HepG2 (cell line): Measurements from ENCODE around the gene APOD. TPM values are rescaled to one million over a fixed set of nuclear protein-coding genes. Genes with fewer than 3 reads are reported as not detected.
"Not testable (repeated sequence)": the region's sequence is repeated elsewhere in the genome, so short reads cannot be mapped to it uniquely, and the experiment has no call there.

ENCODE experiments used
- ATAC-seq: fragments of 200-7000 bp; cut with Tn5 transposase; 3 replicates; pipeline ENCODE4 v1.9.1; 2020; ENCODE audit warnings: mild to moderate bottlenecking, moderate library complexity
- BruUV-seq: library from RNA; stranded (reverse); fragments of 400-500 nt; replicated peaks from 2 replicates; lab custom pipeline; 2021; lab: Mats Ljungman, UMichigan
- CTCF ChIA-PET: fragments of 300-600 bp; formaldehyde crosslinking; extraction: SDS; loops from one replicate; lab custom pipeline; 2021; ENCODE audit warnings: low total read pairs, inconsistent platforms, low intra/inter-chr PET ratio; lab: Yijun Ruan, JAX
- POLR2A ChIA-PET: fragments of 350-600 bp; sonication (Branson Sonifier 250); formaldehyde crosslinking; loops from one replicate; lab custom pipeline; 2020; ENCODE audit warnings: antibody characterized with exemption, inconsistent platforms; lab: Yijun Ruan, JAX
- DNase-seq: peaks from one replicate; pipeline ENCODE4 v3.0.0-alpha.2; 2015; ENCODE audit warnings: low spot score
- FAIRE-seq: peaks from 3 replicates; lab custom pipeline; 2011; peaks lifted over from hg19 to GRCh38; lab: Jason Lieb, UNC
- H2AFZ ChIP-seq: one replicate; pipeline ENCODE4 v1.6.1; 2011; ENCODE audit warnings: low read length, inconsistent platforms
- H3K27ac ChIP-seq: fragments of 300-600 bp; 3 replicates; pipeline ENCODE4 v1.8.0; 2011; ENCODE audit warnings: mixed run types, mild to moderate bottlenecking, mixed read lengths, low read length, inconsistent platforms; ENCODE audit not compliant: insufficient read depth; ENCODE audit errors: extremely low read length
- H3K27me3 ChIP-seq, 2 experiments: fragments of 200-600 bp in 1 of 2; 2 replicates in 1 of 2; 3 replicates in 1 of 2; pipeline versions ENCODE4 v1.6.0 to v1.8.0; 2011; ENCODE audit warnings: low read length in 2 of 2, mild to moderate bottlenecking in 2 of 2, moderate library complexity in 2 of 2, inconsistent platforms in 1 of 2; ENCODE audit not compliant: insufficient read depth in 2 of 2, control insufficient read depth in 1 of 2
- H3K36me3 ChIP-seq, 2 experiments: fragments of 200-600 bp in 1 of 2; replicated peaks in 1 of 2; 2 replicates in 1 of 2; 3 replicates in 1 of 2; pipeline versions ENCODE4 v1.5.1 to v1.8.0; 2011; ENCODE audit warnings: low read length in 2 of 2, inconsistent platforms in 1 of 2; ENCODE audit not compliant: insufficient read depth in 2 of 2, control insufficient read depth in 1 of 2
- H3K4me1 ChIP-seq: 2 replicates; pipeline ENCODE4 v1.5.1; 2012; ENCODE audit warnings: low read length, inconsistent platforms; ENCODE audit not compliant: insufficient read depth
- H3K4me2 ChIP-seq: 2 replicates; pipeline ENCODE4 v1.6.0; 2011; ENCODE audit warnings: low read depth, low read length, inconsistent platforms
- H3K4me3 ChIP-seq, 3 experiments: fragments of 200-600 bp in 1 of 3; sonication (generic), shearing (Covaris generic) in 1 of 3; replicated peaks in 1 of 3; 2 replicates each; pipeline ENCODE4 v1.5.1; 2011 to 2016; ENCODE audit warnings: low read length in 3 of 3, inconsistent platforms in 2 of 3, low read depth in 2 of 3, mild to moderate bottlenecking in 2 of 3, control low read depth in 1 of 3, mixed read lengths in 1 of 3; ENCODE audit not compliant: insufficient read depth in 1 of 3
- H3K79me2 ChIP-seq: one replicate; pipeline ENCODE4 v1.6.1; 2011; ENCODE audit warnings: low read length, inconsistent platforms; ENCODE audit not compliant: insufficient read depth
- H3K9ac ChIP-seq: 2 replicates; pipeline ENCODE4 v1.6.0; 2011; ENCODE audit warnings: mild to moderate bottlenecking, low read depth, low read length, inconsistent platforms; ENCODE audit not compliant: insufficient read depth
- H3K9me3 ChIP-seq: 2 replicates; pipeline ENCODE4 v1.5.1; 2012; ENCODE audit warnings: mild to moderate bottlenecking, low read length
- H4K20me1 ChIP-seq: 2 replicates; pipeline ENCODE4 v1.6.0; 2011; ENCODE audit warnings: inconsistent platforms, mild to moderate bottlenecking, low read length, moderate library complexity; ENCODE audit not compliant: insufficient read depth
- ZBTB8A ChIP-seq: sonication (generic); formaldehyde crosslinking; IDR thresholded peaks from 2 replicates; pipeline ENCODE4 v1.4.0; 2020; ENCODE audit warnings: mild to moderate bottlenecking, low read depth, missing genetic modification reagents, borderline replicate concordance
- WGBS: methylation state at CpG from one replicate; pipeline ENCODE4 v1.1.6; 2017; ENCODE audit warnings: low lambda C conversion rate; 5-methylcytosine and 5-hydroxymethylcytosine counted together
- in situ Hi-C: cut with HindIII; loops from 2 replicates; pipeline ENCODE4 v1.10.0; 2017; ENCODE audit warnings: low pct_unique_long_range_greater_than_20kb; ENCODE audit not compliant: extremely low pct_ligation_motif_present
- intact Hi-C: fragments of 100-400 bp; cut with micrococcal nuclease; formaldehyde crosslinking; loops from one replicate; pipeline ENCODE4 v1.10.0; 2022; ENCODE audit not compliant: unreplicated experiment
- polyA plus RNA-seq, 8 experiments: library from polyadenylated mRNA; depleted of rRNA in 3 of 8; stranded (reverse) in 7 of 8; unstranded in 1 of 8; fragments of >200 nt; fragmentation: Illumina TruSeq in 4 of 8; extraction: Trizol in 4 of 8; gene quantifications; 2 replicates each; pipeline versions ENCODE4 v1.2.1 to v1.2.3, GENCODE V29; 2011 to 2016; ENCODE audit warnings: low read depth in 4 of 8, missing spikeins in 1 of 8, mixed read lengths in 1 of 8; ENCODE audit not compliant: insufficient read depth in 1 of 8
- total RNA-seq, 5 experiments: library from RNA; depleted of rRNA; stranded (reverse); fragments of >200 nt; fragmentation: Illumina TruSeq; extraction: Trizol; gene quantifications; 2 replicates each; pipeline ENCODE4 v1.2.3, GENCODE V29; 2016; ENCODE audit warnings: low read depth in 1 of 5

Gene APOD
- total and polyA plus RNA-seq, 2 of the 13 experiments (the other 11 are each of a cell fraction or from before 2014, with no cell fraction given): not detected

DNA sequence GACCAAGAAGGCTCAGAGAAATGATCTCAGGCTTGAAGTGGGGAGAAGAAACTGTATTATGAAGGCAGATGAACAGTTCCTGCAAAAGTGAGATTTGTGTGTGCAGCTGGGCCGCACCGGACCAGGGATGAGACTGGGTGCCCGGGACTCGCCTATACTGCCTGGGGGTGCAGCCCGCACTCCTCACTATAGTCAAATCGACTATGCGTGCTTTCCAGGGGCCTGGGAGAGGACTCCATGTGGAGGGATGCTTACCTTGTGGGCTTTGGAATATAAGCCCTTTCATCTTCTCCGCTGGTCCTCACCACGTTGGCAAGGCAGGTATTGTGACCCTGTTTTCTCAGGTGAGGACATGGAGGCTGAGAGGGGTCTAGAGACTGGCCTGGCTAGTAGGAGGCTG is 32.9 kb upstream of the APOD start:
- Histone ChIP-seq H3K79me2 (no peaks in the 10 kb centered on the region), H2AFZ (no peak overlapping the region), H3K9me3 (no peaks in the 10 kb centered on the region), H3K4me3 (no peak overlapping the region), H3K9ac (no peak overlapping the region), H3K4me1 (0 out of 2 replicates have a peak, but pooled peaks cover 5% of the 10 kb centered on the region), H3K27ac (no peak overlapping the region), H4K20me1 (no peaks in the 10 kb centered on the region), H3K27me3 (peaks cover 0 to 15% of the 10 kb centered on the region in 2 experiments; a peak in 4 of 5 replicates), H3K36me3 (no peaks in the 10 kb centered on the region), H3K4me2 (no peak overlapping the region)
- POLR2A ChIA-PET: no interaction called here
- BruUV-seq: no TSS peak
- in situ Hi-C loops (no loop called here), intact Hi-C loops (no loop called here)
- ATAC-seq: peak; percentile 31
- DNase-seq: no peak
- CTCF ChIA-PET: no interaction called here
- no peak for TF ChIP-seq ZBTB8A (CRISPR knock-in tag)
- WGBS: 60% methylated on average over 6 of the region's 9 CpGs
- FAIRE-seq: no peak

DNA sequence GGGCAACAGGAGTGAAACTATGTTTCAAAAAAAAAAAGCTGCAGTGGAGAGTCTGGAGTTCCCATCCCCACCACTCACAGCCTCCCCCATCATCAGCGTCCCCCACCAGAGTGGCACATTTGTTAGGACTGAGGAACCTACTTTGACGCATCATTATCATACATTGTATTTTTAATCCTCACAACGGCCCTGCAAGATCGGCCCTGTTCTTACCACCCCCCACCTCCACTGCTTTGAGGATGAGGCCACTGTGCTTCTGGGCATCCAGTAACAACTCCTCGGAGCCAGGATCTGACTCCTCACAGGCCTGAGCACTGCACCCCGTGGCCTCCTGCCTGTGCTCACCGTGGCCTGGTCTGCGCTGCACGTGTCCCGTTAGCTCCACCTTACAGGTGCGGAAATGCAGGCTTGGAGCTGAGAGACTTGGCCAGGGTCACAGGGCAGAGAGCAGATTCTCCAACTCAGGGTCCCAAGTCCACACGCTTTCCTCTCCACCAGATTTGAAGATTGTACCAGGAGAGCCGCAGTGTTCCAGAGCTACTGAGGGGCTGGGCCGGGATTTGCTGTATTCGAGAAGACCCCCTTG is 32.3 kb upstream of the APOD start:
- WGBS: 61% methylated on average over 5 of the region's 15 CpGs
- ATAC-seq: peak; percentile 66
- H2AFZ ChIP-seq, H3K27ac ChIP-seq, H3K9me3 ChIP-seq, H3K36me3 ChIP-seq, H3K9ac ChIP-seq, H3K79me2 ChIP-seq, CTCF ChIA-PET, intact Hi-C loops, in situ Hi-C loops, BruUV-seq, H3K4me3 ChIP-seq, H4K20me1 ChIP-seq, DNase-seq, POLR2A ChIA-PET, H3K4me1 ChIP-seq: not testable (repeated sequence)
- peak overlapping the region; percentile 37; the same call in 1 of the 2 replicates for H3K4me2 ChIP-seq
- peak; percentile 49 for FAIRE-seq
- peaks cover 0 to 19% of the 10 kb centered on the region in 2 experiments; a peak in 4 of 5 replicates for H3K27me3 ChIP-seq

DNA sequence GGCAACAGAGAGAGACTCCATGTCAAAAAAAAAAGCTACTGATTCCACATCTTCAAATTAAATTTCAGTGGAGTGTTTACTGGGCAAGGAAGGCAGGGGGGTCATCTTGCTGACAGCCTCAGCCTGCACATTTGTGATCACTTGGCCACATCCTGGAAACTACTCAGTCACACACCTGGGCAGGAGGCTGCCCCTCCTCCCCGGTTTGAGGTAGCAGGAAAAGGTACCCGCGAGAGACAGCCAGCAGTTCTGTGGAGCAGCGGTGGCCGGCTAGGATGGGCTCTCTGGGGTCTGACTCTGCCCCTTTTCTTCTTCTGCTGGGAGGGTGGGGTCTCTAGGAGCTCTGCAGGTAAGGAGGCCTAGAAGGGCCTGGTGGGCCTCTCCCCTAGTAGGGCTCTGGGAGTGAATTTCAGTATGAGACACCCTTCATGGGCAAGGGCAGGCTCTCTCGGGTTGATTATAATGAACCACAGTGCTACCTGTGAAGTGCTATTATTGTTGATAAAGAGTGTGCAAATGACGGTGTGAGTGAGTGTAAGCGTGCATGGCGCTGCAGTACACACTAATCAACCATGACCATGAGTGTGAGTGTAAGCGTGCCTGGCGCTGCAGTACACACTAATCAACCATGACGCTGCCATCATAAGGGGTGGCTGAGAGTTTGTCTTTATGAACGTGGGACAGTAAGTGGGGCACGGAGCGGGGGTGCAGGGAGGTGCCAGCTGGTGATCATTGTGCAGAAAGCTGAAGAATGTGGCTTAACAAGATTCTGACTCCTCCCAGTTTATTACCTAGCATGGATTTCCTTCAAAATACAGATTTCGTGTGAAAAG is 31.1 kb upstream of the APOD start:
- H3K4me2 ChIP-seq, H3K79me2 ChIP-seq, H4K20me1 ChIP-seq, POLR2A ChIA-PET, H2AFZ ChIP-seq, intact Hi-C loops, ATAC-seq, H3K36me3 ChIP-seq, DNase-seq, CTCF ChIA-PET, H3K9me3 ChIP-seq, BruUV-seq, H3K4me3 ChIP-seq, H3K4me1 ChIP-seq, in situ Hi-C loops, H3K27ac ChIP-seq, H3K9ac ChIP-seq: not testable (repeated sequence)
- WGBS: 91% methylated on average over 10 of the region's 16 CpGs
- H3K27me3 ChIP-seq: peaks cover 0 to 19% of the 10 kb centered on the region in 2 experiments; a peak in 4 of 5 replicates
- FAIRE-seq: peak; percentile 12
